ENCODE measurements around the gene PTPRN2. TPM values are rescaled to one million over a fixed set of nuclear protein-coding genes. Genes with fewer than 3 reads are reported as not detected.

PTPRN2 gene
- total and polyA plus RNA-seq, 9 of the 15 experiments (the other 6 are each of a cell fraction or from before 2014, with no cell fraction given) = not detected

GRCh38 chr7:157490465-157490912, 1097.1 kb downstream of the PTPRN2 start (continued):
- TF ChIP-seq OTX1 (CRISPR knock-in tag; IDR thresholded peaks at IDR 0.05) = no peak
- peak; percentile 95 for TF ChIP-seq MAFK (IDR thresholded peaks at IDR 0.05; ENCODE audit: low read length)
- peak; percentile 89 for TF ChIP-seq ETV1 (tag; conservative IDR thresholded peaks at IDR 0.05; ENCODE audit: low read depth)
- TF ChIP-seq ETS2 (tag; IDR thresholded peaks at IDR 0.05; ENCODE audit: borderline replicate concordance, poor library complexity, severe bottlenecking) = no peak
- TF ChIP-seq ETV6 (IDR thresholded peaks at IDR 0.05; ENCODE audit: borderline replicate concordance in 1 of 2, low read depth in 2 of 2, low read length in 1 of 2) = peak; percentile 98 to 100
- no peak for TF ChIP-seq ETV6 (CRISPR knock-in tag; IDR thresholded peaks at IDR 0.05; ENCODE audit: borderline replicate concordance)
- no peak for TF ChIP-seq XRCC4 (IDR thresholded peaks at IDR 0.05; ENCODE audit: extremely low read depth, insufficient read depth, insufficient read length)
- TF ChIP-seq RBBP5 (IDR thresholded peaks at IDR 0.05; ENCODE audit: borderline replicate concordance, insufficient read depth, low read length, poor library complexity, severe bottlenecking) = no peak
- no peak for TF ChIP-seq EZH2 (IDR thresholded peaks at IDR 0.05; ENCODE audit: borderline replicate concordance, low read depth, low read length)
- no peak for TF ChIP-seq SMC3 (conservative IDR thresholded peaks at IDR 0.05; ENCODE audit: insufficient read depth, low read depth, low read length)
- no peak for TF ChIP-seq WHSC1 (IDR thresholded peaks at IDR 0.05; ENCODE audit: low read length)
- no peak for TF ChIP-seq ZNF398 (CRISPR knock-in tag; IDR thresholded peaks at IDR 0.05)
- no peak for TF ChIP-seq TAF9B (IDR thresholded peaks at IDR 0.05; ENCODE audit: partially characterized antibody)
- TF ChIP-seq U2AF1 (optimal IDR thresholded peaks at IDR 0.05; ENCODE audit: low read depth, low read length) = no peak
- TF ChIP-seq NFE2L1 (tag; IDR thresholded peaks at IDR 0.05; ENCODE audit: borderline replicate concordance, low read depth) = peak; percentile 98
- TF ChIP-seq, protein P1, sequence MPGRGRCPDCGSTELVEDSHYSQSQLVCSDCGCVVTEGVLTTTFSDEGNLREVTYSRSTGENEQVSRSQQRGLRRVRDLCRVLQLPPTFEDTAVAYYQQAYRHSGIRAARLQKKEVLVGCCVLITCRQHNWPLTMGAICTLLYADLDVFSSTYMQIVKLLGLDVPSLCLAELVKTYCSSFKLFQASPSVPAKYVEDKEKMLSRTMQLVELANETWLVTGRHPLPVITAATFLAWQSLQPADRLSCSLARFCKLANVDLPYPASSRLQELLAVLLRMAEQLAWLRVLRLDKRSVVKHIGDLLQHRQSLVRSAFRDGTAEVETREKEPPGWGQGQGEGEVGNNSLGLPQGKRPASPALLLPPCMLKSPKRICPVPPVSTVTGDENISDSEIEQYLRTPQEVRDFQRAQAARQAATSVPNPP (IDR thresholded peaks at IDR 0.05; ENCODE audit: borderline replicate concordance, insufficient read depth, insufficient read length) = no peak
- TF ChIP-seq NCOA4 (IDR thresholded peaks at IDR 0.05; ENCODE audit: partially characterized antibody) = no peak
- TF ChIP-seq NR2C1 (IDR thresholded peaks at IDR 0.05) = 0 out of 2 replicates have a peak, but pooled peaks have one; percentile 23
- TF ChIP-seq NR2C1 (tag; IDR thresholded peaks at IDR 0.05) = 0 out of 2 replicates have a peak, but pooled peaks have one; percentile 10
- peak; percentile 62; the same call in 1 of the 2 replicates for TF ChIP-seq JUNB (CRISPR knock-in tag; conservative IDR thresholded peaks at IDR 0.05)
- TF ChIP-seq ZBTB7A (IDR thresholded peaks at IDR 0.05; ENCODE audit: borderline replicate concordance, control insufficient read depth, low read depth, low read length) = no peak
- TF ChIP-seq RNF2 (IDR thresholded peaks at IDR 0.05) = 0 out of 2 replicates have a peak, but pooled peaks have one; percentile 26
